OCI-LY1 (cell line): Measurements from ENCODE around the gene IRAK3.

ENCODE experiments used
- CTCF ChIP-seq: fragments of 200-600 bp; sonication (generic), shearing (Covaris generic); IDR thresholded peaks from 2 replicates; pipeline ENCODE4 v1.5.1; 2017; ENCODE audit warnings: mild to moderate bottlenecking, antibody characterized with exemption, low read length, moderate library complexity, mixed read lengths
- EZH2 ChIP-seq: fragments of 200-600 bp; sonication (generic), shearing (Covaris generic); IDR thresholded peaks from 2 replicates; pipeline ENCODE4 v1.8.0; 2017; ENCODE audit warnings: borderline replicate concordance, mixed run types, mild to moderate bottlenecking, antibody characterized with exemption, low read length, moderate library complexity, mixed read lengths

- TF ChIP-seq CTCF, result no peak
- TF ChIP-seq EZH2, result no peak
Measured at GRCh38 chr12:66275040-66275439, 86.0 kb downstream of the IRAK3 start.
